ENCODE data around the gene PDCD4. TPM values are rescaled to one million over a fixed set of nuclear protein-coding genes. Genes with fewer than 3 reads are reported as not detected.

Gene PDCD4
- total RNA-seq (2014; rRNA removed; shearing (Covaris generic)), result 13.0 and 19.9 TPM in 2 replicates

- peak; percentile 97 for DNase-seq (ENCODE audit: low read depth)
Observed at GRCh38 chr10:110871298-110872084, at the start of gene PDCD4. PDCD4 (plus strand) TSS chr10:110871928; CDS start chr10:110876028, 4,100 bp downstream.

DNA sequence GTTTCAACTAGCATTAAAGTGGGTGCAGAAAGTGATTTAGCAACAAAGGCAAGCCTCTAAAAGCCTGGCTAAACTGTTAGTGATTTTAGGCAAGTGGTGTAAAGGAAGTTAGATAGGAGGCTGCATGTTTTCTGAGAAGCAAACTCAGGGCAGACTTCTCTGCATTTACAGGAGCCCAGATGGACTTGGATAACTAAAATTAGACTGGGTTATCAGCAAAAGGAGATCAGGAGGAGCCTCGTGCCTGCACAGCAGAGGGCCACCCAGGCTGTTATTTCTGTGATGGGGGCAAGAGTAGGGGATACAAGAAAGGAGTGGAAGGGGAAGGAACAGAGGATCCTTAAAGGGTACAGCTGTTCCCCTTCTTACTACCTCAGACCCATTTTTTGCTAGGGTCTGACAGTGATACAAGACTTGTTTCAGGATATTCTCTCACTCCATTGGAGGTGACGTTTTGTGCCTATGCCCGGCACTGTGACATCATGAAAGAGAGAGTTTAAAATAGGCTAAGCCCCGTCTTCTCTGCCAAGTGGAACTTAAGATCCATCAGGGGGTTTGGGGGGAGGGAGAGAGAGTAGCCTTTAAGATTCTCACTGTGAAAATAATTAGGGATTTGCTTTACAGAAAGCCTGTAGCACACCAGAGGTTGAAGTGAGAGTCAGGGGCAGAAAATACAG, 49.6 kb upstream of the PDCD4 start:
- no peak for DNase-seq (ENCODE audit: low read depth)

GRCh38 chr10:110822712-110823311, 48.9 kb upstream of the PDCD4 start:
- DNase-seq (ENCODE audit: low read depth), result no peak

DNA sequence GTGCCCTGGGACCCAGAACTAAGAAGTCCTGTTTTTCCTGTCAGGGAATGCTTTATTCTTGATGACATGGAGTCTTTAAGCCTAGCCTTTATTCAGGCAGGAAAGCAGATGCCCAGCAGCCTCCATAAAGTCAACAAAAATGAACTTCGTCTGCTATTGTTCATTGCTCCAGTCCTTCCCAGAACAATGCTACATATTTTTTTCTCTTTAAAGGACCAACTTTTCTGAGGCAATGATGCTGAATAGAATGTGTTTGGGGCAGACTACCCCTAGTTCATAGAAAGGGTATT, 47.6 kb upstream of the PDCD4 start:
- no peak for DNase-seq (ENCODE audit: low read depth)

DNA sequence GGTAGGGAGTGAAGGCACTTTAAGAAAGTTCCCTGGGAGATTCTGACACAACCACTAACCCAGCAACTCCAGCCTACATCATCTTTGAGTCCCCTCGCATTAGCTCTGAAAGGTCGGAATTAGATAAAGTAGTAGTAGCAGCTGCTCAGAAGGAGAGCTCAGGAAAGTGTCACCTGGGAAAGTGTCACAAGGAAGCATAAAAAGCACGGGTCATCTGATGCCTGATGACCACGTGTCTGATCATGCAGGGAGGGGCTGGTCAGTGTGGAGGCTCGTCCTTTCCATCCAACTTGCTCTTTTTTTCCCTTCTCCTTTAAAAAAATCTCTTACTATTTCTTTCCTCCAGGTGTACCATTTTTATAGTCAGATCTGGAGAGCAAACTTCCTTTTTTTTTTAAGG, 47.1 kb upstream of the PDCD4 start:
- DNase-seq (ENCODE audit: low read depth), result no peak

GRCh38 chr10:110825508-110825907, 46.2 kb upstream of the PDCD4 start:
- DNase-seq (ENCODE audit: low read depth), result no peak

DNA sequence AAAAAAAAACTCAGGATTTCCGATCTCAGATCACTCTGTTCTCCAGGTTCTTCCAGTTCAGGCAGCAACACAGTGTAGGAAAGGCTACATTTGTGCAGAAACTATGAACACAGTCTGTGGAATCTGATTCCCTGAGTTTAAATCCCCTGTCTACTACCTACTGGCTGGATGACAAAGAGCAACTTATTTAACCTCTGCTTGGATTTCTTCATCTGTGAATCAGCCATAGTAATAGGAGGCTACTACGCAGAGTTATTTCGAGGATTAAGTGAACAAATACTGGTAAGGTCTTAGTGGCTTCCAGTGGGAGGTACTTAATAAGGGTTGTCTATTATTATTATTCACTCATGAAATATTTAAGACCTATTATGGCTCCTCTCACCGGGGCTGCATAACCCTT, 44.3 kb upstream of the PDCD4 start:
- DNase-seq (ENCODE audit: low read depth), result no peak

GRCh38 chr10:110827875-110828274, 43.9 kb upstream of the PDCD4 start:
- no peak for DNase-seq (ENCODE audit: low read depth)

GRCh38 chr10:110828525-110828924, 43.2 kb upstream of the PDCD4 start:
- DNase-seq (ENCODE audit: low read depth), result no peak

DNA sequence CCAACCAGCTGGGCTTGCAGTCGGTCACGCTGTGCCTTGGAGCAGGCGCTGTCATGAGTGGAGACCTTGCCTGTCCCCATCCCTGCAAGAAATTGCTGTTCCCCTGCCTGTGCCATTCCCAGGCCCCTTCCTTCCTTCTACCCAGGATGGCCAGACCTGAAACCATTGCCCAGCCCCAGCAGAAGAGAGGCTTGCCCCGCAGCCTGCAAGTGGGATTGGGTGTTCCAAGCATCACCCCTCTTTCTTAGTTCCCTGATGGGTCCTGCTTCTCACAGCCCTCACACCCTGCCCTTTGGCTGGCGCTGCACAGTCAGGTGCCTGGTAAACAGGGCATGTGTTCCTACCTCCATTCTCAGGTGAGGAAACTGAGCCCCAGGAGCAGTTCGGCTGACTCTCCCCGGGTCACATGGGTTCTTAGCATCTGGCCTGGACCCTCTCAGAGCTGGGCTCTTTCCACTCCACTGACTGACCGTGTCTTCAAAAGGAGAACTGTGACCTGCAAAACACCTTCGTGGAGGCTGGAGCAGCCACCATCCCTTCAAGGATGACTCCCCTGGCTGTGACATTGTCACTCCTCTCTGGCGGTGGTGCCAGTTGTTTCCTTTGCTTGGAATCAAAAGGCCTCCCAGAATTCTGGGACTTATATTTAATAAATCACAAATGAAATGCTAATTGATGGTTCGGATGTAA, 41.9 kb upstream of the PDCD4 start:
- DNase-seq (ENCODE audit: low read depth), result no peak

DNA sequence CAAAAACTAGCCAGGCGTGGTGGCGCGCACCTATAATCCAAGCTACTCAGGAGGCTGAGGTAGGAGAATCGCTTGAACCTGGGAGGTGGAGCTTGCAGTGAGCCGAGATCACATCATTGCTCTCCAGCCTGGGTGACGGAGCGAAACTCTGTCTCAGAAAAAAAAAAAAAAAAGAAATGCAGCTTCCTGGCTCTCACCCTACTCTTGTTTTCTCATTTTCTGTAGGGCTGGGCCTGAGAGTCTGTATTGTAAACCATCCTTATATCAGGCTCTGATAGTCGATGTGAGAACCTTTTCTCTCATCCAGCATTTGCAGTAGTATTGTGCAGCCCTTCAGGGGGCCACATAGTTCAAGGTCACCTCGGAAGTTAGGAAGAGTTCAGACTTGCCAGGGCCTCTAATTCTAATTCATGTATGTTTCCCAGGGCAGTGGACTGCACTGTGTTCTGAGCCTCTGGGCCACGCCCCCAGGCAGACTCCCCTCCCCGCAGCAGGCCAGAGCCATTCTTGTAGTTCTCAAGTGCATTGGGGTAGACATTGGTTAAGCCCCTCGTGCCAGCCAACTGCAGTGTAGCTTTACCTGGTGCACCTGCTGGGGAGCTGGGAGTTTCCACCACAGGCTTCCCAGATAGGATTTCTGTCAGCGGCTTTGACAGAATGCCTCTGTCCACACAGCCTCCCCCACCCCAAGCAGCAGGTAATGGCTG, 38.3 kb upstream of the PDCD4 start:
- no peak for DNase-seq (ENCODE audit: low read depth)

DNA sequence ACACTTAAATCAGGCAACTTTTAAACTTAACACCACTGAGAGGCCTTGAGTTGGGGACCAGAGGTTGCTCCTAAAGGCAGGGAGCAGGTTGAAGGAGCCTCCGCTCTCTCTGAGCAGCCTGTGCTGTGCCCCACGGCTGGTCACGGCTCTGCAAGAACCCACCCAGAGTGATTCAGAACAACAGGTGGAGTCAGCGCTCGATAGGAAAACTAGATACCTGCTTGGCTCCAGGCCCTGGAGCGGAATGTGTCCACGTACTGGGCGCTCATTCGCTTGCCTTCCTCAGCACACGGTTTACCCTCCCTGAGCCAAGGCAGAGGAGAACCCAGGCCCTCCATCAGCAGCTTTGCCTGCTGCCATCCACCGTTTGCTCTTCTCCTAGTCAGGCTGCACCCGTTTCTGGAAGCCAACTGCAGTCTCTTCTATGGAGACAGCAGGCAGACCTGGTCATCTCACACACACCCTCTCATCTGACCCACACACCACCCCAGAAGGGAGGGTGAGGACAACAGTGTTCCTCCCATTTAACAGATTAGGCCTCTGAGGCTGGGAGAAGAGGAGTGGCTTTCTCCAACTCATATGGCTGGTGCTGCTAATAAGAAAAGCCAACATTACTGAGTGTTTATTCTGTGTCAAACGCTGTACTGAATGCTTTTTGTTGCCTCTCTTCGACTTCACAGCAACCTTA, 37.6 kb upstream of the PDCD4 start:
- DNase-seq (ENCODE audit: low read depth), result no peak

- no peak for DNase-seq (ENCODE audit: low read depth)
Observed at GRCh38 chr10:110834629-110835301, 37.0 kb upstream of the PDCD4 start.

DNA sequence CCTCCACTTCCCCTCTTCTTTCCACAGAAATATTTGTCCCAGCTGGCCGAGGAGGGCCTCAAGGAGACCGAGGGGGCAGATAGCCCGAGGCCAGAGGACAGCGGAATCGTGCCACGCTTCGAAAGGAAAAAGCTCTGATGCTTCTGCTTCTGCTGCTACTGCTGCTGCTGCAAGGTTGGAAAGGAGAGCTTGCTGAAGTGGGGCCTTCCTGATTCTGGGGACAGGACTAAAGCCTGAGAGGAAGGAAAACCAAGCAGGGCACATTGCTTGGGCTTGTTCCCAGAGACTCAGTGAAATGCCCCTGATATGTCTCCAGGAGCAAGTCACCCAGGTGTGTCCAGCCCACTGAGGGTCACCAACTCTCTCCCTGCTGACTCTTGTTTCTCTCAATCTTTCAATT, 35.9 kb upstream of the PDCD4 start:
- DNase-seq (ENCODE audit: low read depth), result no peak

GRCh38 chr10:110836706-110837105, 35.0 kb upstream of the PDCD4 start:
- DNase-seq (ENCODE audit: low read depth), result no peak

DNA sequence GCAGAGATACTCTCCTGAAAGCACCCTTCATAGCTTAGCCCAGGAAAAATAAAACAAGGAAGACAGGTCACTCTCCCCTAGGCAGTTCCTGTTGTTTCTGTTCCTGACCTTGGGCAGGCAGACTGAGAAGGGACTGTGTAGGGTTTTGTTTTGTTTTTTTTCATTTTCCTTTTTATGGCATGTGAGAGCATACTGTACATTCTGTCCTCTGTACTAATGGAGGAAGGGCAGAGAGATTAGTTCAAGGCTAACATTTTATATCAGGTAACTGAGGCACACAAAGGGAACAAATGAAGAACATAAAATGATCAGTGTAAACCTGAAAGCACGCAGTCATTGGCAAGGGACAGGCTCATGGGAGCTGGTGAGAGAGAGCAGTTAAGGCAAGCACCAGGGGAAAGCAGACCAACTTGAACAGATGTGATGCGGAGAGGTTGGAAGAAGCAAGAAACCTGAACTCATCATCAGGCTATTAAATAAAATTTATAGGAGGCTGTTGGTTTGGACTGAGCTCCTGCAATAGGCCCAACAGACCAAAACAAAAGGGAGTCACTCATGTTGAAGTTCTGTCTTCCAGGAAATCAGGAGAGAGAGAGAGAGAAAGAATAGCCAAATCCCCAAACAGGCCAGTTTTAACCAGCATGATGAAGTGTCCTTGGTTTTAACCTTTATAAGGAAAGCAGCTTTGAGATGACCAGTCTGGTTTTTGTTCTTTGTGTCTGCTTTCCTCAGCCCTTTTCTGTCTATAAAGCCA, 34.1 kb upstream of the PDCD4 start:
- no peak for DNase-seq (ENCODE audit: low read depth)

DNA sequence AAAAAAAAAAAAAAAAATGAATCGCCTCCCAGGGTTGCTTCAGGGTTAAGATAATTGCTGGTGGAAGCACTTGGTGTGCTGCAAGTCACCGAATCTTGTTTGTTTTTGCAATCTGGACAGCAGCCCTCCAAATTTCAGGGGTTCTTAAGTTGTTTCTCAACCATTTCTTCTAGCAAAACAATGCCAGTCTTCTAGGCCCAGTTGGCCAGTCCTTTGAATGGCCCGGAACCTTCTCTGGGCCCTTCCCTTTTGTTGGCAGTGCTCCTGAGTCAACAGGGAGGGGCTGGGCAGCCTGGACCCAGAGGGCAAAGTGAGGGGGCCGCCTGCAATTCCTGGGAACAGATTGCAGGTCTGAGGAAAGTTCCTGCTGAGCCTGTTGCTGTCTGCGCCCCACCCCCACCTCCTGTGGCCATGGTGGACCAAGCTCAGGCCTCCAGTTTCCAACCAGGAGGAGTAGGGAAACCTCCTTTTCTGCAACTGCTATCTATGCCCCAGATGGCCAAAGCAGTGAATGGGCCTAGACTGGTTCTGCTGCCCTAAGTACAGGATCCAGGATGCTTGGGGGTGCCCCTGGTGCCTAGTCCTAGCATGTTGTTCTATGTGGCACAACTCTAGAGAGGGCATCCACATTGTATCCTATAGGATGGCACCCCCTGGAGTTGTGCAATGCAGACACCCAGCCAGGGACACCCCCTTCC, 31.4 kb upstream of the PDCD4 start:
- no peak for DNase-seq (ENCODE audit: low read depth)

- no peak for DNase-seq (ENCODE audit: low read depth)
Observed at GRCh38 chr10:110840923-110841428, 30.8 kb upstream of the PDCD4 start.

DNA sequence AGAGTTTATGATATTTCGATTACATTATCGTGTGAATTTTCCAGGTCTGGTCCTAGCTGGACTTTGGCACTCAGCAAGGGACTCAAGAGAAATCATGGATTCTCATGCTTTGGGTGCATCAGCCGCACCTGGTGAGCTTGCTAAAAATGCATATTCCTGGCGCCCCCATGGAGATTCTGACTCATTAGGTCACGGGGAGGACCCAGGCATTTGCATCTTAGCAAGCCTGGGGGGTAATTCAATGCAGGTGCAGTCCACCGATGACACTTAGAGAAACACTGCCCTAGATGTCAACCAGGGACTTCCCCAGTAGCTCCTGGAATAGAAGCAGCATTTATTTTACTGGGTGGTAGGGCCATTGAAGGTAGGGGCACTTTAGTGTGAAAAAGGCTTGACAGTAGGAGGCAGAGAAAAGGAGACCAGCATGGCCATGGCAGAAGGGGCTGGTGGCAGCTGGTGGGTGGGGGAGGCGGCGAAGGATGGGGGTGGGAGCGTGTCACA, 29.9 kb upstream of the PDCD4 start:
- no peak for DNase-seq (ENCODE audit: low read depth)
